Astrocyte (in vitro differentiated cells and primary cell): Measurements from ENCODE around the gene USP48. TPM values are rescaled to one million over a fixed set of nuclear protein-coding genes. Genes with fewer than 3 reads are reported as not detected.

Experiments
- DNase-seq: peaks from one replicate; pipeline ENCODE4 v3.0.0-alpha.2; 2010; ENCODE audit warnings: low read depth
- FAIRE-seq: peaks from 2 replicates; lab custom pipeline; 2011; peaks lifted over from hg19 to GRCh38; lab: Jason Lieb, UNC
- H2AFZ ChIP-seq: 2 replicates; pipeline ENCODE4 v1.6.0; 2012; ENCODE audit warnings: low read depth, low read length, inconsistent platforms
- H3K27ac ChIP-seq: 2 replicates; pipeline ENCODE4 v1.5.1; 2011; ENCODE audit warnings: low read depth, low read length, inconsistent platforms
- H3K27me3 ChIP-seq: 2 replicates; pipeline ENCODE4 v1.6.0; 2011; ENCODE audit warnings: low read length, inconsistent platforms; ENCODE audit not compliant: insufficient read depth
- H3K36me3 ChIP-seq: 2 replicates; pipeline ENCODE4 v1.5.1; 2011; ENCODE audit warnings: low read length, inconsistent platforms; ENCODE audit not compliant: insufficient read depth
- H3K4me1 ChIP-seq: 2 replicates; pipeline ENCODE4 v1.5.1; 2011; ENCODE audit warnings: low read length, inconsistent platforms; ENCODE audit not compliant: insufficient read depth
- H3K4me2 ChIP-seq: 2 replicates; pipeline ENCODE4 v1.6.0; 2012; ENCODE audit warnings: low read length, inconsistent platforms
- H3K4me3 ChIP-seq: 2 replicates; pipeline ENCODE4 v1.5.1; 2011; ENCODE audit warnings: low read depth, mild to moderate bottlenecking, low read length, inconsistent platforms; ENCODE audit not compliant: insufficient read depth
- H3K79me2 ChIP-seq: 2 replicates; pipeline ENCODE4 v1.6.0; 2012; ENCODE audit warnings: mild to moderate bottlenecking, low read length, inconsistent platforms; ENCODE audit not compliant: insufficient read depth
- H3K9ac ChIP-seq: 2 replicates; pipeline ENCODE4 v1.6.0; 2012; ENCODE audit warnings: mild to moderate bottlenecking, low read length, inconsistent platforms
- H3K9me3 ChIP-seq: 2 replicates; pipeline ENCODE4 v1.5.1; 2012; ENCODE audit warnings: low read depth, mild to moderate bottlenecking, low read length, inconsistent platforms; ENCODE audit not compliant: insufficient read depth
- H4K20me1 ChIP-seq: 2 replicates; pipeline ENCODE4 v1.6.0; 2012; ENCODE audit warnings: low read length, inconsistent platforms; ENCODE audit not compliant: insufficient read depth
- H3K27ac Mint-ChIP-seq: one replicate; pipeline ENCODE4 v1.8.0; 2021; ENCODE audit warnings: mild to moderate bottlenecking, mixed read lengths; ENCODE audit not compliant: unreplicated experiment
- H3K27me3 Mint-ChIP-seq: one replicate; pipeline ENCODE4 v1.8.0; 2021; ENCODE audit warnings: low read depth, mixed read lengths; ENCODE audit not compliant: unreplicated experiment
- H3K36me3 Mint-ChIP-seq: one replicate; pipeline ENCODE4 v1.8.0; 2021; ENCODE audit warnings: low read depth, mixed read lengths; ENCODE audit not compliant: unreplicated experiment
- H3K4me1 Mint-ChIP-seq: one replicate; pipeline ENCODE4 v1.8.0; 2021; ENCODE audit warnings: low read depth, mixed read lengths; ENCODE audit not compliant: unreplicated experiment
- H3K4me3 Mint-ChIP-seq: one replicate; pipeline ENCODE4 v1.8.0; 2021; ENCODE audit warnings: mild to moderate bottlenecking, moderate library complexity, mixed read lengths; ENCODE audit not compliant: unreplicated experiment
- H3K9me3 Mint-ChIP-seq: one replicate; pipeline ENCODE4 v1.8.0; 2021; ENCODE audit warnings: mild to moderate bottlenecking, mixed read lengths; ENCODE audit not compliant: unreplicated experiment
- CTCF ChIP-seq: IDR thresholded peaks from 2 replicates; pipeline ENCODE4 v1.5.1; 2011; ENCODE audit warnings: low read depth, mild to moderate bottlenecking, inconsistent platforms, low read length, moderate library complexity; ENCODE audit not compliant: insufficient read depth
- EZH2 ChIP-seq: IDR thresholded peaks from 2 replicates; pipeline ENCODE4 v1.6.1; 2012; ENCODE audit warnings: mild to moderate bottlenecking, low read length, inconsistent platforms; ENCODE audit not compliant: insufficient read depth
- total RNA-seq: library from RNA; stranded (reverse); gene quantifications from 2 replicates; pipeline ENCODE4 v1.2.1, GENCODE V29; 2021

Gene USP48
- total RNA-seq, 1 donor from 2014 or later, result 85.7 TPM

GRCh38 chr1:21643624-21644023, 139.3 kb downstream of the USP48 start:
- Mint-ChIP-seq H3K4me3 (no peak overlapping the region), H3K27me3 (peaks cover 11% of the 10 kb centered on the region), H3K36me3 (no peaks in the 10 kb centered on the region), H3K9me3 (peaks cover 2% of the 10 kb centered on the region), H3K27ac (no peak overlapping the region), H3K4me1 (peaks cover 20% of the 10 kb centered on the region)
- Histone ChIP-seq H3K36me3 (no peaks in the 10 kb centered on the region), H3K9me3 (no peaks in the 10 kb centered on the region), H3K27me3 (peaks cover 2% of the 10 kb centered on the region), H3K79me2 (no peaks in the 10 kb centered on the region), H2AFZ (no peak overlapping the region), H4K20me1 (no peaks in the 10 kb centered on the region), H3K4me1 (peaks cover 11% of the 10 kb centered on the region), H3K4me3 (no peak overlapping the region), H3K27ac (no peak overlapping the region), H3K9ac (no peak overlapping the region), H3K4me2 (no peak overlapping the region)
- no peak for DNase-seq
- TF ChIP-seq EZH2, result no peak
- TF ChIP-seq CTCF, result no peak
- FAIRE-seq, result no peak

- Mint-ChIP-seq H3K4me1 (peaks cover 22% of the 10 kb centered on the region), H3K9me3 (no peaks in the 10 kb centered on the region), H3K27ac (no peak overlapping the region), H3K36me3 (no peaks in the 10 kb centered on the region), H3K4me3 (no peak overlapping the region), H3K27me3 (peaks cover 9% of the 10 kb centered on the region)
- no peaks in the 10 kb centered on the region for H3K27me3 ChIP-seq
- DNase-seq (no peak), FAIRE-seq (no peak)
- no peaks in the 10 kb centered on the region for H3K79me2 ChIP-seq
- no peak overlapping the region for H2AFZ ChIP-seq
- no peak overlapping the region for H3K9ac ChIP-seq
- H3K4me1 ChIP-seq, result peaks cover 11% of the 10 kb centered on the region
- H3K27ac ChIP-seq, result no peak overlapping the region
- H4K20me1 ChIP-seq, result no peaks in the 10 kb centered on the region
- H3K4me2 ChIP-seq, result no peak overlapping the region
- no peaks in the 10 kb centered on the region for H3K9me3 ChIP-seq
- TF ChIP-seq CTCF (no peak), EZH2 (no peak)
- no peaks in the 10 kb centered on the region for H3K36me3 ChIP-seq
- no peak overlapping the region for H3K4me3 ChIP-seq
These were observed 140.8 kb downstream of the USP48 start for GRCh38 chr1:21641967-21642739.

GRCh38 chr1:21641537-21641936, 141.4 kb downstream of the USP48 start:
- no peak for FAIRE-seq

More at GRCh38 chr1:21641537-21641936, 141.4 kb downstream of the USP48 start:
- Histone ChIP-seq H3K4me1 (peaks cover 11% of the 10 kb centered on the region), H3K9me3 (no peaks in the 10 kb centered on the region), H2AFZ (no peak overlapping the region), H3K79me2 (no peaks in the 10 kb centered on the region), H4K20me1 (no peaks in the 10 kb centered on the region), H3K9ac (no peak overlapping the region), H3K36me3 (no peaks in the 10 kb centered on the region), H3K4me3 (no peak overlapping the region), H3K4me2 (no peak overlapping the region), H3K27me3 (no peaks in the 10 kb centered on the region), H3K27ac (no peak overlapping the region)
- no peak for DNase-seq
- H3K9me3 Mint-ChIP-seq, result no peaks in the 10 kb centered on the region
- H3K4me1 Mint-ChIP-seq, result peaks cover 22% of the 10 kb centered on the region
- no peak for TF ChIP-seq EZH2
- no peak for TF ChIP-seq CTCF
- no peak overlapping the region for H3K27ac Mint-ChIP-seq
- peaks cover 9% of the 10 kb centered on the region for H3K27me3 Mint-ChIP-seq
- no peak overlapping the region for H3K4me3 Mint-ChIP-seq
- no peaks in the 10 kb centered on the region for H3K36me3 Mint-ChIP-seq
